Muscle of leg (tissue), 11 donors: ENCODE results near the gene WDR46. TPM values are rescaled to one million over a fixed set of nuclear protein-coding genes. Genes with fewer than 3 reads are reported as not detected.
A peak's percentile ranks its signal among the peaks of the same experiment; 100 is the strongest.
"Not testable (repeated sequence)": the region's sequence is repeated elsewhere in the genome, so short reads cannot be mapped to it uniquely, and the experiment has no call there.

Experiments
- DNase-seq: peaks from one replicate; pipeline ENCODE4 v3.0.0; 2013
- H3K27ac ChIP-seq: one replicate; pipeline ENCODE4 v1.5.1; 2013; ENCODE audit warnings: mild to moderate bottlenecking, low read length, control low read depth
- H3K27me3 ChIP-seq: one replicate; pipeline ENCODE4 v1.6.1; 2013; ENCODE audit warnings: low read length; ENCODE audit not compliant: control insufficient read depth, insufficient read depth
- H3K36me3 ChIP-seq: one replicate; pipeline ENCODE4 v1.6.1; 2013; ENCODE audit warnings: low read length; ENCODE audit not compliant: control insufficient read depth, insufficient read depth
- H3K4me1 ChIP-seq: one replicate; pipeline ENCODE4 v1.6.1; 2013; ENCODE audit warnings: low read length; ENCODE audit not compliant: control insufficient read depth, insufficient read depth
- H3K4me3 ChIP-seq: one replicate; pipeline ENCODE4 v1.5.1; 2013; ENCODE audit warnings: low read length, control low read depth
- H3K9me3 ChIP-seq: replicated peaks from 2 replicates; pipeline ENCODE4 v1.6.1; 2013; ENCODE audit warnings: low read depth, low read length; ENCODE audit not compliant: control insufficient read depth
- WGBS: methylation state at CpG from one replicate; pipeline ENCODE4 v1.1.5; 2013; ENCODE audit warnings: missing lambda C conversion rate; ENCODE audit not compliant: insufficient coverage; 5-methylcytosine and 5-hydroxymethylcytosine counted together
- polyA plus RNA-seq, 8 donors: library from polyadenylated mRNA; unstranded; fragments of 120-200 nt; gene quantifications; one replicate each; pipeline versions ENCODE4 v1.2.1 to v1.2.3, GENCODE V29; 2013; ENCODE audit warnings: inconsistent platforms in 1 of 8, low replicate concordance in 1 of 8; ENCODE audit not compliant: insufficient read length in 8 of 8, insufficient read depth in 1 of 8
- total RNA-seq: library from RNA; stranded (reverse); fragments of 120-200 nt; gene quantifications from one replicate; pipeline ENCODE4 v1.2.4, GENCODE V29; 2013

Gene WDR46
- total and polyA plus RNA-seq, 9 donors = 50.1 to 81.5 (median 73.5) TPM

DNA sequence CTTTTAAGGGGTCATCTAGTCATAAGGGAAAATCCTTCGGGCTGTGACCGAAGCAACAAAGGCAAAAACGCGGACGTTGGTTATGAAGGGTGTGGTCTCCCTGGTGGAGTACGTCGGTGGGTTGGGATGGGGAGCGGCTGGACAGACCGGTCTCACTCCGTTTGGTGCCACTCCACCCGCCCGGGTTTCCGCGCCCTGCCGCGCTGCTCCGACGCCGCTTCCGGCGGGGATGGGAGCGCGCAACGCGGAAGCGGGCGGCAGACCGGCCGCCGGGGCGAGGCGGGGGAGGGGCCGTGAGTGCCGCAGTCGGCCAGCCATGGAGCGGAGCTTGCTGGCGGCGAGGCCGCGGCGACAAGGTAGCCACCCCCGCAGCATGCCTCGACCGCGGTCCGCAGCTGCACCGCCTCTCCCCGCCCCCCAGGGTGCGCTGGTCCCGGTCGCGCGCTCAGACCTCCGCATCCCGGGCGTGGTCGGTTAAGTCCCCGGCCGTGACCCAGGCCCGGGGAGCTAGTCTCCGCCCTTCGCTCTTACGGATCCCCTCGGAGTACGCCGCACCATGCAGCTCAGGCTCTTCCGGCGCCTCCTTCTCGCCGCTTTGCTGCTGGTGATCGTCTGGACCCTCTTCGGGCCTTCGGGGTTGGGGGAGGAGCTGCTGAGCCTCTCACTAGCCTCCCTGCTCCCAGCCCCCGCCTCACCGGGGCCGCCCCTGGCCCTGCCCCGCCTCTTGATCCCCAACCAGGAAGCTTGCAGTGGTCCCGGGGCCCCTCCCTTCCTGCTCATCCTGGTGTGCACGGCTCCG is 12.0 kb downstream of the WDR46 start, which contains the start of gene B3GALT4:
Gene B3GALT4 (plus strand): TSS at position 260 of the 799 bp plus-strand sequence. CDS start 297 bp downstream, at position 557.
- H3K27me3 ChIP-seq = no peaks in the 10 kb centered on the region
- H3K4me3 ChIP-seq = peak within 1 kb of the TSS; percentile 62
- H3K9me3 ChIP-seq = no peaks in the 10 kb centered on the region
- peak within 1 kb of the TSS; percentile 89 for H3K27ac ChIP-seq
- WGBS = 2% methylated on average over 80 of the region's 80 CpGs
- H3K36me3 ChIP-seq = peaks cover 70% of the 10 kb centered on the region
- peaks cover 47% of the 10 kb centered on the region for H3K4me1 ChIP-seq
- peak; percentile 81 for DNase-seq

DNA sequence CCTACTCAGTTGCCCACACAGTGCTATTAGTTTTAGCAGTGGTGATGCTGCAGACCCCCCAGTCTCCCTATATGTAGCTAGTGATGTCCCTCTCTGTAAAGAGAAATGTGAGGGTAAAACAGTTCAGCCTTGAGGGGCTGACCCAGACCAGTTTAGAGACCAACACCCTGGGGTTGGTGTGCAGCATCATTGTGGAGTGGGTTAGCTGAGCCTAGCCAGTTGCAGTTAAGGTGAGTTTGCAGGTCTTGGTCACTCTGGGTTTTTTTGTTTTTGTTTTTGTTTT is 12.5 kb downstream of the WDR46 start:
- Histone ChIP-seq H3K9me3 (no peaks in the 10 kb centered on the region), H3K27me3 (no peaks in the 10 kb centered on the region), H3K4me1 (peaks cover 47% of the 10 kb centered on the region), H3K36me3 (peaks cover 66% of the 10 kb centered on the region), H3K27ac (peak overlapping the region; percentile 62), H3K4me3 (peak overlapping the region; percentile 43)
- DNase-seq = no peak

DNA sequence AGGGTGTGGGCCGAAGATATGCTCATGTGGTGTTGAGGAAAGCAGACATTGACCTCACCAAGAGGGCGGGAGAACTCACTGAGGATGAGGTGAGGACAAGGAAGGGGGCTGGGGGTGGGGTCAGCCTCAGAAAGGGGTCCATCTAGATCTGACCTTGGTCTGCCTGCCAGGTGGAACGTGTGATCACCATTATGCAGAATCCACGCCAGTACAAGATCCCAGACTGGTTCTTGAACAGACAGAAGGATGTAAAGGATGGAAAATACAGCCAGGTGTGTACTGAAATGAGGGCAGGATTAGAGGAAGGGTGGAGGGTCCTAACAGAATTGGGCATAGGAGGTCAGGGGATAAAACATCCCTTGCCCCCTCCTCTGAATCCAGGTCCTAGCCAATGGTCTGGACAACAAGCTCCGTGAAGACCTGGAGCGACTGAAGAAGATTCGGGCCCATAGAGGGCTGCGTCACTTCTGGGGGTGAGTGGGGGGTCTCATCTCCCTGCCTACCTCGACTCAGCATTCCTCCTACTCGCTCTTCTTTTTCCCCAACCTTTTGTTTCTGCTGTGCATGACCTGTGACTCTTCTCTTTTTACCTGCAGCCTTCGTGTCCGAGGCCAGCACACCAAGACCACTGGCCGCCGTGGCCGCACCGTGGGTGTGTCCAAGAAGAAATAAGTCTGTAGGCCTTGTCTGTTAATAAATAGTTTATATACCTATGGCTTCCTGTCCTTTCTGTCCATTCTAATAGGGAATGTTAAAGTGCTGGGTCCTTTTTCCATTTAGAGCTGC is 13.1 kb downstream of the WDR46 start:
- peaks cover 49% of the 10 kb centered on the region for H3K4me1 ChIP-seq
- 58% methylated on average over 6 of the region's 16 CpGs for WGBS
- DNase-seq, H3K27me3 ChIP-seq, H3K27ac ChIP-seq, H3K9me3 ChIP-seq: not testable (repeated sequence)
- peak overlapping the region; percentile 43 for H3K4me3 ChIP-seq
- H3K36me3 ChIP-seq = peaks cover 66% of the 10 kb centered on the region

DNA sequence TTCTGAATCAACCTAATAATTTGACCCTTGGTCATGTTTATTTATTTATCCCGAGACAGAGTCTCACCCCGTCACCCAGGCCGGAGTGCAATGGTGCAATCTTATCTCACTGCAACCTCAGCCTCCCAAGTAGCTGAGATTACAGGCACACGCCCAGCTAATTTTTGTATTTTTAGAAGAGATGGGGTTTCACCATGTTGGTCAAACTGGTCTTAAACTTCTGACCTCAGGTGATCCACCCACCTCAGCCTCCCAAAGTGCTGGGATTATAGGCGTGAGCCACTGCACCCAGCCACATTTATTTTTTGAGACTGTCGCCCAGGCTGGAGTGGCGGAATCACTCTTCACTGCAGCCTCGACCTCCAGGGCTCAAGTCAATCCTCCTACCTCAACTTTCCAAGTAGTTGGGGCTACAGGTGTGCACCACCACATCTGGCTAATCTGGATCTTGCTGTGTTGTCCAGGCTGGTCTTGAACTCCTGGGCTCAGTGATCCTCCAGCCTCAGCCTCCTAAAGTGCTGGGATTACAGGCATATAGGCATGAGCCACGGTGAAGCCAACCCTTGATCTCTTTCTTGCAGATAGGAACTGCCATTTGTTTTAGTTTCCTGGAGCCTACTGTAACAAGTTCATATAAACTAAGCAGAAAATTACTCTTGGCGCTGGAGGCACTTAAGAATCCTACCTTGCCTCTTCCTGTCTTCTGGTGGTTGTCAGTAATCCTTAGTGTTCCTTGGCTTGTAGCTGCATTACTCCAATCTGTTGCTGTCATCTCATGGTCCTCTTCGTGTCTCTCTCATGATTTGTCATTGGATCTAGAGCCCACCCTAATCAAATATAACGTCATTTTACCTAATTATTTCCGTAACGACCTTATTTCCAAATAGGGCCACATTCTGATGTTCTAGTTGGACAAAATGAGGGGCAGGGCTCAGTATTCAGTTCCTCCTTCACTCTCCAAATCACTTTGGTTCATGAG is 14.8 kb downstream of the WDR46 start:
- DNase-seq = no peak
- peaks cover 51% of the 10 kb centered on the region for H3K4me1 ChIP-seq
- no peak overlapping the region for H3K27ac ChIP-seq
- H3K36me3 ChIP-seq = peaks cover 58% of the 10 kb centered on the region
- H3K9me3 ChIP-seq = no peaks in the 10 kb centered on the region
- H3K27me3 ChIP-seq = no peaks in the 10 kb centered on the region
- WGBS = 86% methylated on average over 8 of the region's 14 CpGs
- H3K4me3 ChIP-seq = no peak overlapping the region

DNA sequence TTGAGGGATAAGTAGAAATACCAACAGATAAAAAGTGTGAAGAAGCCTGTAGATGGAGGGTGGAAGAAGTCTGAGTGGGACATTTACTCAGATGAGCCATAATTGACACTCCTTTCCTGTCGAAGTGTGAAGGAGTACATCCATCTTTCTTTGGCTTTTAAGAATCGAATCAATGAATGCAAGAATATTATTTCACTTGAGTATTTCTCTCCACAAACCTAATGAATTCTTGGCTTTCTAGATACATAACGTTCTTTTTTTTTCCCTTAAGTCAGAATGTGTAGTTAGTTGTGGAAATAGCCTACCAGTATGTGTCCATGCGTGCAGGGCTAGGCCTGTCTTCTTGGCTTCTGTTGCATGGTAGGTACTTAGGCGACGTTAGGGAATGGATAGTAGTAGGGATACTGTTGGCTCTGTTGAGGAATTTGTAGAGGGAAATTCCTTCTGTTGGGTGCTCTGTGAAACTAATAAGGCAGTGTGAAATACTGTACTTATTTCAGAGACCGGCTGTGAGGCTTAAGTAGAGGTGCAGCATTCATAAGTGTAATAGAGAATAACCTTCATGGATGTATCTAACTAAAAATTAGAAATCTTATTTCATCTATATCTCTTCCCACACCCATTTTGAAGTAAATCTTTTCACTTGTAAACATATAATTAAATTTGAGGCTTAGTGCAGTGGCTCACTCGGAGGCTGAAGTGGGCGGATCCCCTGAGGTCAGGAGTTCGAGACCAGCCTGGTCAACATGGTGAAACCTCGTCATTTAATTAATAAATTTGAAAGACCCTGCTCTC is 15.7 kb downstream of the WDR46 start:
- peak overlapping the region; percentile 90 for H3K27ac ChIP-seq
- H3K27me3 ChIP-seq = no peaks in the 10 kb centered on the region
- peak overlapping the region; percentile 77 for H3K4me3 ChIP-seq
- H3K4me1 ChIP-seq = peaks cover 51% of the 10 kb centered on the region
- no peaks in the 10 kb centered on the region for H3K9me3 ChIP-seq
- DNase-seq = no peak
- 65% methylated on average over 3 of the region's 11 CpGs for WGBS
- H3K36me3 ChIP-seq = peaks cover 61% of the 10 kb centered on the region

DNA sequence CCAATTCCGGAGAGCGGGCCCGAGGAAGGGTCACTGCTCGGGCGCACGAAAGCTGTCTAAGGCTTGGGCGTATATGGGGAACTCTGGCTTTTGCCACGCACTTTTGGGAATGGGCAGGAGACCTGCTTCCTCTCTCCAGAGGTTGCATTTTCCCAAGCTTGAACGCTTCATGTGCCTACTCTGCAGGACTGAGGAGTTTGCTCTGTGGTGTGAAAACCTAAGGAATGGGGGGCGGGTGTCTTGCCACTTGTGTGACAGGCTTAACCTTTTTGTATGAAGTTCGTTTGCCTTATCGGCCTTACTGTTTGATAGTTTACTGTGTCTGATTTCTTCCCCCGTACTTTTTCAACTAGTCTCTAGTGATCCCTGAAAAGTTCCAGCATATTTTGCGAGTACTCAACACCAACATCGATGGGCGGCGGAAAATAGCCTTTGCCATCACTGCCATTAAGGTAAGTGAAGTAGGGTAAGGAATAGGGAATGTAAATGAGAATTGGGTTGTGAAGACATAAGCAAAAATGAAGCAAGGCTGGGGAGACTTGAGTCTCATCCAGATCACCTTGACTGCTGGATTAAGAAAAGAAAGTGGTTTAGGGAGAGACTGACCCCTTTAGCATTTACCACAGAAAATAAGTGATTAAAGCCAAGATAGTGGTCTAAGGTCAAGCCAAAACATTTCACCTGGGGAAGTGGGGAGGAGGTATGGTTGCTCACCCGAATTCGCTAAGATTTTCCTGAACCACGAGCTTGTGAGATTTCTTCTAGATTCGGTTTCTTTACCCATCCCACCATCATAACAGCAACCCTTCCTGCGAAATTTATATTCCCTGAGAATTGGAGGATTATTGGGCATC is 16.5 kb downstream of the WDR46 start:
- H3K27me3 ChIP-seq = no peaks in the 10 kb centered on the region
- no peaks in the 10 kb centered on the region for H3K9me3 ChIP-seq
- H3K27ac ChIP-seq = peak overlapping the region; percentile 90
- H3K36me3 ChIP-seq = peaks cover 69% of the 10 kb centered on the region
- 0% methylated on average over 5 of the region's 22 CpGs for WGBS
- H3K4me1 ChIP-seq = peaks cover 48% of the 10 kb centered on the region
- DNase-seq = no peak
- H3K4me3 ChIP-seq = peak overlapping the region; percentile 77

DNA sequence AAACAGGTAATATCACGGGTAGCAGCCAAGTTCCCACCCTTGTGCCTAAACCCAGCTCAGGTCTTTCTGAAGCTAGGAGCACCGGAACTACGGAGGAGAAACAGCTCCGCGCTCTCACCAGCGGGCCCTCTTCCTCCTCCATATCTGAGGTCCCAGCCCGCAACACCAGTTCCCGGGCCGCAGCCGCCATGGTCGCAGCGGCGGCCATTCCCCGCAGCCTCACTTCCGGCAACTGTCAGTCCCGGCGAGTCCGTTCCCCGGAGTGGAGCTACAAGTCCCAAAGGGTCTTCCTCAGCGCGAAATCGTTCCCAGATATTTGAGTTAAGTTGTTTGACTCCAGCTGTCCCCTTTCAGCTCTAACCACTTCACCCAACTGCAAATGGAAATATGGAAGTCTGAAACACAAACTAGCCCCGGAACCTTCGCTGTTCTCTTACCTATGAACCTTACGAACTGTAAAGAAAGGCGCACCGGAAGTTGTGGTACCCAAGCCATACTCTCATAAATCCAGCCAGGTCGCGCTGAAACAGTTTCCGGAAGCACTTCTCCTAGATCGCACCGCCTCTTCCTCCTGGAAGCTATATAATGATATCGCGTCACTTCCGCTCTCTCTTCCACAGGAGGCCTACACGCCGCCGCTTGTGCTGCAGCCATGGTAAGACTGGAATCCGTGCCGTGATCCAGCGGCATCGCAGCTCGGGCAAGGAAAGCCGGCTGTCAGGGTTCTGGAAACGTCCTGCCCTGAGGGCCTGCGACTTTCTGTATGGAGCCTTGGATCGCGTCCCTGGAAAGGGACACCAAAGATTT is 17.4 kb downstream of the WDR46 start, which contains the start of the genes RPS18 and VPS52:
Gene RPS18 (plus strand): TSS at position 608 of the 807 bp plus-strand sequence. CDS start 45 bp downstream, at position 653.
Gene VPS52 (minus strand): TSS at position 409 of the 807 bp plus-strand sequence. CDS start 201 bp downstream, at position 208.
- H3K4me3 ChIP-seq = peak within 1 kb of the TSS; percentile 77
- H3K36me3 ChIP-seq = peaks cover 76% of the 10 kb centered on the region
- H3K27me3 ChIP-seq = no peaks in the 10 kb centered on the region
- peak within 1 kb of the TSS; percentile 96 for H3K27ac ChIP-seq
- H3K9me3 ChIP-seq = no peaks in the 10 kb centered on the region
- DNase-seq = peak; percentile 100
- peaks cover 45% of the 10 kb centered on the region for H3K4me1 ChIP-seq
- 0% methylated on average over 32 of the region's 48 CpGs for WGBS

DNA sequence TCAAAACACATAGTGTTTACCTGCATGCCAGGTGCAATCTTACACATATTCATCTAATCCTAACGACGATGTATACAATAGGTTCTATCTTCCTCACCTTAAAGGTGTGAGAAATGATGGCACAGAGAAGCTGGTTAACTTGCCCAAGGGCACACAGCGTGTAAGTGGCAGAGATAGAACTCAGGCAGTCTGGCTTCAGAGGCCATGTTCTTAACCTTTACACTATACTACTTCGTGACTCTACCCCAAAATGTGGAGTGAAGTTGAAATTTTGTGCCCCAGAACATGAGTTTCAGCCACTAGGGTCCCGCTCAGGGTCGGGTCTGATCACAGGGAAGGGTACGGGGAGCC is 17.9 kb downstream of the WDR46 start:
- DNase-seq = no peak
- H3K36me3 ChIP-seq = peaks cover 76% of the 10 kb centered on the region
- no peaks in the 10 kb centered on the region for H3K27me3 ChIP-seq
- peak overlapping the region; percentile 77 for H3K4me3 ChIP-seq
- H3K9me3 ChIP-seq = no peaks in the 10 kb centered on the region
- H3K27ac ChIP-seq = peak overlapping the region; percentile 96
- peaks cover 39% of the 10 kb centered on the region for H3K4me1 ChIP-seq
- WGBS = 0% methylated on average over 3 of the region's 7 CpGs
